Keratinocyte (primary cell): ENCODE results near the gene MARS1. TPM values are rescaled to one million over a fixed set of nuclear protein-coding genes. Genes with fewer than 3 reads are reported as not detected.

ENCODE experiments used
- DNase-seq: peaks from one replicate; pipeline ENCODE4 v3.0.0-alpha.2; 2011; ENCODE audit warnings: low read depth, missing footprints, low spot score
- FAIRE-seq: peaks from 2 replicates; lab custom pipeline; 2011; peaks lifted over from hg19 to GRCh38; lab: Jason Lieb, UNC
- H2AFZ ChIP-seq: 2 replicates; pipeline ENCODE4 v1.6.0; 2012; ENCODE audit warnings: low read length, control low read depth, inconsistent platforms; ENCODE audit not compliant: control insufficient read depth
- H3K27ac ChIP-seq: 2 replicates; pipeline ENCODE4 v1.5.1; 2011; ENCODE audit warnings: low read length; ENCODE audit not compliant: control insufficient read depth, insufficient read depth
- H3K27me3 ChIP-seq: 3 replicates; pipeline ENCODE4 v1.6.0; 2011; ENCODE audit warnings: low read length; ENCODE audit not compliant: control insufficient read depth, insufficient read depth; ENCODE audit errors: extremely low read depth
- H3K36me3 ChIP-seq, 2 experiments: 2 replicates in 1 of 2; 3 replicates in 1 of 2; pipeline ENCODE4 v1.5.1; 2011; ENCODE audit warnings: low read length in 2 of 2, mild to moderate bottlenecking in 1 of 2; ENCODE audit not compliant: control insufficient read depth in 2 of 2, insufficient read depth in 2 of 2; ENCODE audit errors: extremely low read depth in 1 of 2
- H3K4me1 ChIP-seq: 3 replicates; pipeline ENCODE4 v1.5.1; 2011; ENCODE audit warnings: low read length; ENCODE audit not compliant: control insufficient read depth, insufficient read depth; ENCODE audit errors: extremely low read depth
- H3K4me2 ChIP-seq: 3 replicates; pipeline ENCODE4 v1.6.0; 2011; ENCODE audit warnings: low read depth, low read length; ENCODE audit not compliant: control insufficient read depth, insufficient read depth; ENCODE audit errors: extremely low read depth
- H3K4me3 ChIP-seq, 3 experiments: fragments of 200-600 bp in 1 of 3; sonication (generic) in 1 of 3; 2 replicates in 2 of 3; 3 replicates in 1 of 3; pipeline ENCODE4 v1.5.1; 2011 to 2016; ENCODE audit warnings: low read length in 3 of 3, mild to moderate bottlenecking in 3 of 3, control low read depth in 2 of 3, inconsistent platforms in 1 of 3, low read depth in 1 of 3, mixed read lengths in 1 of 3, mixed run types in 1 of 3, moderate library complexity in 1 of 3; ENCODE audit not compliant: control insufficient read depth in 2 of 3, insufficient read depth in 2 of 3; ENCODE audit errors: extremely low read depth in 1 of 3
- H3K79me2 ChIP-seq: 2 replicates; pipeline ENCODE4 v1.6.0; 2012; ENCODE audit warnings: low read length; ENCODE audit not compliant: control insufficient read depth, insufficient read depth
- H3K9ac ChIP-seq: 3 replicates; pipeline ENCODE4 v1.6.0; 2011; ENCODE audit warnings: low read length; ENCODE audit not compliant: control insufficient read depth, insufficient read depth; ENCODE audit errors: extremely low read depth
- H3K9me1 ChIP-seq: 3 replicates; pipeline ENCODE4 v1.6.0; 2011; ENCODE audit warnings: low read length; ENCODE audit not compliant: control insufficient read depth, insufficient read depth; ENCODE audit errors: extremely low read depth
- H3K9me3 ChIP-seq: 2 replicates; pipeline ENCODE4 v1.5.1; 2012; ENCODE audit warnings: low read depth, low read length; ENCODE audit not compliant: control insufficient read depth
- H4K20me1 ChIP-seq: 3 replicates; pipeline ENCODE4 v1.6.0; 2011; ENCODE audit warnings: low read length; ENCODE audit not compliant: control insufficient read depth, insufficient read depth; ENCODE audit errors: extremely low read depth
- EZH2 ChIP-seq: IDR thresholded peaks from one replicate; pipeline ENCODE4 v1.6.1; 2012; ENCODE audit warnings: inconsistent platforms, mild to moderate bottlenecking, low read length, moderate library complexity
- dilution Hi-C: fragments of 300-500 bp; cut with MboI; formaldehyde crosslinking; loops from one replicate; pipeline ENCODE4 v1.7.0; 2020; ENCODE audit warnings: low sequenced_read_pairs; ENCODE audit not compliant: extremely low pct_ligation_motif_present
- polyA plus RNA-seq, 5 experiments: library from polyadenylated mRNA; depleted of rRNA in 3 of 5; stranded (reverse) in 3 of 5; stranded (forward) in 1 of 5; unstranded in 1 of 5; fragments of >200 nt; gene quantifications; 1 replicate in 1 of 5; 2 replicates in 3 of 5; 3 replicates in 1 of 5; pipeline versions ENCODE4 v1.2.1 to v1.2.3, GENCODE V29; 2011 to 2012; ENCODE audit warnings: missing spikeins in 2 of 5, low read depth in 1 of 5, low replicate concordance in 1 of 5
- TF ChIP-seq, protein P1 (sequence below), 3 experiments: IDR thresholded peaks in 1 of 3; conservative IDR thresholded peaks in 1 of 3; optimal IDR thresholded peaks in 1 of 3; 2 replicates in 2 of 3; 3 replicates in 1 of 3; pipeline versions ENCODE3 to v1.5.1; 2011; ENCODE audit warnings: low read length in 3 of 3, mild to moderate bottlenecking in 3 of 3, moderate library complexity in 2 of 3, control low read depth in 1 of 3, inconsistent platforms in 1 of 3; ENCODE audit not compliant: insufficient read depth in 2 of 3; ENCODE audit errors: extremely low read depth in 1 of 3

The MARS1 gene
- polyA plus RNA-seq, 1 donor (not counting 4 experiments of a cell fraction or from before 2014, with no cell fraction given): 125 TPM

DNA sequence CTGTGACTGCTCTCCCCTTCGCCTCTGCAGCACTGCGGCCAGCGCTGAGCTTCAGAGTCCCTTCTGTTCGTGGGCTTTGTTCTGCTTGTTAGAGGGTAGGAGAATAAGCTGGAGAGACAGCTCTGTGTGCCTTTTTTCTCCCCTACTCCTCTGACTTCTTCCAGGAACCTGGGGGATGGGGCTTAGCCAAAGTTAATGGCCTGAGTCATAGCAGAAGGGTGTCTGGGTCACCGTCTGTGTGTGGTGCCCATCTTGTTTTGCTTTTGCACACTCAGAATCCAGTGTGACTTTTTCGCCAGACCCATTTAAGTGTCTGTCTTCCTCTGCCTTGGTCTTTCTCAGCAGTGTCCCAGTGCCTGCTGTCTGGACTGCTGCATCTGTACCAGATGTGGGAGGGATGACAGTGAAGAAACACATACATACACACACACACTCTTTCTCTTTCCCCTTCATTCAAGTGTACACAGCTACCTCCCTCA, 65.0 kb downstream of the MARS1 start:
- Histone ChIP-seq H3K27ac (no peak overlapping the region), H3K9ac (no peak overlapping the region), H3K4me3 (no peak overlapping the region), H3K4me2 (no peak overlapping the region), H3K27me3 (peaks cover 26% of the 10 kb centered on the region), H3K36me3 (no peaks in the 10 kb centered on the region), H4K20me1 (no peaks in the 10 kb centered on the region), H3K9me3 (no peaks in the 10 kb centered on the region), H3K79me2 (no peaks in the 10 kb centered on the region), H3K4me1 (no peaks in the 10 kb centered on the region), H2AFZ (no peak overlapping the region), H3K9me1 (no peaks in the 10 kb centered on the region)
- no peak for TF ChIP-seq EZH2
- TF ChIP-seq, protein P1, sequence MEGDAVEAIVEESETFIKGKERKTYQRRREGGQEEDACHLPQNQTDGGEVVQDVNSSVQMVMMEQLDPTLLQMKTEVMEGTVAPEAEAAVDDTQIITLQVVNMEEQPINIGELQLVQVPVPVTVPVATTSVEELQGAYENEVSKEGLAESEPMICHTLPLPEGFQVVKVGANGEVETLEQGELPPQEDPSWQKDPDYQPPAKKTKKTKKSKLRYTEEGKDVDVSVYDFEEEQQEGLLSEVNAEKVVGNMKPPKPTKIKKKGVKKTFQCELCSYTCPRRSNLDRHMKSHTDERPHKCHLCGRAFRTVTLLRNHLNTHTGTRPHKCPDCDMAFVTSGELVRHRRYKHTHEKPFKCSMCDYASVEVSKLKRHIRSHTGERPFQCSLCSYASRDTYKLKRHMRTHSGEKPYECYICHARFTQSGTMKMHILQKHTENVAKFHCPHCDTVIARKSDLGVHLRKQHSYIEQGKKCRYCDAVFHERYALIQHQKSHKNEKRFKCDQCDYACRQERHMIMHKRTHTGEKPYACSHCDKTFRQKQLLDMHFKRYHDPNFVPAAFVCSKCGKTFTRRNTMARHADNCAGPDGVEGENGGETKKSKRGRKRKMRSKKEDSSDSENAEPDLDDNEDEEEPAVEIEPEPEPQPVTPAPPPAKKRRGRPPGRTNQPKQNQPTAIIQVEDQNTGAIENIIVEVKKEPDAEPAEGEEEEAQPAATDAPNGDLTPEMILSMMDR (optimal IDR thresholded peaks at IDR 0.05 in 1 of 3, IDR thresholded peaks at IDR 0.05 in 1 of 3, conservative IDR thresholded peaks at IDR 0.05 in 1 of 3; ENCODE audit: extremely low read depth in 1 of 3, insufficient read depth in 2 of 3, low read length in 3 of 3): no peak
- FAIRE-seq: no peak
- no peak for DNase-seq
- dilution Hi-C loops: no loop called here

DNA sequence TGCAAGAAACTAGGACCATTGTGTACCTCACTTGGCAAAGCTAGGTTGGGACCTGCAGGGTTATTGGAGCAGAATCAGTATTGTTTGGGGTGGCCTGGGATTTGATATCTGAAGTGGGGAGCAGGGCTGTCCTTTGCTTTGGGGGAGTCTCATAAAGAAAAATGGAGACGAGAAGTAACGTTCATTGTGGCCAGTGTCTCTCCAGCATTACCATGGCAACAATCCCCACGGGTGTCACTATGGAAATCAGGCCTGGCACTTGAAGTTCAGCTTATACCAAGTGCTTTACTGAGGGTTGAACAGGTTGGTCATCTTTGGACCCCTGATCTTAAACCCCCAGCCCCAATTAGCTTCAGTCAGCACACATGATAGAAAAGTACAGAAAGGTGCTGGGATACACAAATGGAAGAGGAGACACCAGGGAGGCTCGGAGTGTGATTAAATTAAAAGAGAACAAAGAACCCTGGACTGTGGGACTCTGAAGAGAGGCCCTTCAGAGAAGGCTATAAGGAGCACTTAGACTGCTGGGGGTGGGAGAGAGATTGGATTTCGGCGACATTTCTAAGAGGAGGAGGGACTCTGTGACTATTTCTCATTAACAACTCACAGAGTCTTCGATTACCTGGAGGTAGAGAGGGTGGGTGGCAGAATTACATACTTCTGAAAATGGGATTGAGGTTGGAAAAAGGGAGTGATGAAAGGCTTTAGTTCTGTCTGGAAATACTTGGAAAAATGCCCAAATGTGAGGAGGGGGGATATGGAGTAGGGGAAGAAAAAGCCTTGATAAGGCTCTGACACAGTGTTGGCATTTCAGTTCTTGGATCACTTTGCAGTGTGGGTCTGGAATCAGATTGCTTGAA, 65.7 kb downstream of the MARS1 start:
- no peak overlapping the region for H3K9ac ChIP-seq
- no peaks in the 10 kb centered on the region for H3K4me1 ChIP-seq
- no peak overlapping the region for H3K27ac ChIP-seq
- H3K9me1 ChIP-seq: no peaks in the 10 kb centered on the region
- DNase-seq (no peak), FAIRE-seq (no peak)
- H3K36me3 ChIP-seq: no peaks in the 10 kb centered on the region
- dilution Hi-C loops: no loop called here
- H3K27me3 ChIP-seq: peaks cover 22% of the 10 kb centered on the region
- TF ChIP-seq, protein P1 (optimal IDR thresholded peaks at IDR 0.05 in 1 of 3, IDR thresholded peaks at IDR 0.05 in 1 of 3, conservative IDR thresholded peaks at IDR 0.05 in 1 of 3; ENCODE audit: extremely low read depth in 1 of 3, insufficient read depth in 2 of 3, low read length in 3 of 3): no peak
- TF ChIP-seq EZH2: no peak
- no peak overlapping the region for H3K4me2 ChIP-seq
- no peaks in the 10 kb centered on the region for H3K9me3 ChIP-seq
- no peaks in the 10 kb centered on the region for H4K20me1 ChIP-seq
- no peak overlapping the region for H3K4me3 ChIP-seq
- no peak overlapping the region for H2AFZ ChIP-seq
- no peaks in the 10 kb centered on the region for H3K79me2 ChIP-seq
